ENCODE results near the gene FHOD3.

GRCh38 chr18:36305375-36305774 lies 7.9 kb downstream of the FHOD3 start:
- TF ChIP-seq, protein P1, sequence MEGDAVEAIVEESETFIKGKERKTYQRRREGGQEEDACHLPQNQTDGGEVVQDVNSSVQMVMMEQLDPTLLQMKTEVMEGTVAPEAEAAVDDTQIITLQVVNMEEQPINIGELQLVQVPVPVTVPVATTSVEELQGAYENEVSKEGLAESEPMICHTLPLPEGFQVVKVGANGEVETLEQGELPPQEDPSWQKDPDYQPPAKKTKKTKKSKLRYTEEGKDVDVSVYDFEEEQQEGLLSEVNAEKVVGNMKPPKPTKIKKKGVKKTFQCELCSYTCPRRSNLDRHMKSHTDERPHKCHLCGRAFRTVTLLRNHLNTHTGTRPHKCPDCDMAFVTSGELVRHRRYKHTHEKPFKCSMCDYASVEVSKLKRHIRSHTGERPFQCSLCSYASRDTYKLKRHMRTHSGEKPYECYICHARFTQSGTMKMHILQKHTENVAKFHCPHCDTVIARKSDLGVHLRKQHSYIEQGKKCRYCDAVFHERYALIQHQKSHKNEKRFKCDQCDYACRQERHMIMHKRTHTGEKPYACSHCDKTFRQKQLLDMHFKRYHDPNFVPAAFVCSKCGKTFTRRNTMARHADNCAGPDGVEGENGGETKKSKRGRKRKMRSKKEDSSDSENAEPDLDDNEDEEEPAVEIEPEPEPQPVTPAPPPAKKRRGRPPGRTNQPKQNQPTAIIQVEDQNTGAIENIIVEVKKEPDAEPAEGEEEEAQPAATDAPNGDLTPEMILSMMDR (conservative IDR thresholded peaks at IDR 0.05; ENCODE audit: low read depth in 2 of 2) = no peak
- no peak for TF ChIP-seq REST (IDR thresholded peaks at IDR 0.05; ENCODE audit: unreplicated experiment)
